AG09309 (cell line): Measurements from ENCODE around the gene ARHGEF17.

Source experiments
- DNase-seq: peaks from one replicate; pipeline ENCODE4 v3.0.0-alpha.2; 2010; ENCODE audit warnings: low read depth
- H3K4me3 ChIP-seq: 2 replicates; pipeline ENCODE4 v1.5.1; 2011; ENCODE audit warnings: mild to moderate bottlenecking, low read depth, low read length, moderate library complexity; ENCODE audit not compliant: control insufficient read depth
- CTCF ChIP-seq: IDR thresholded peaks from 2 replicates; pipeline ENCODE4 v1.5.1; 2011; ENCODE audit warnings: mild to moderate bottlenecking, low read depth, low read length, inconsistent platforms; ENCODE audit not compliant: insufficient read depth, control insufficient read depth; ENCODE audit errors: missing control alignments

Gene ARHGEF17

GRCh38 chr11:73340164-73340563 is 32.1 kb downstream of the ARHGEF17 start:
- no peak overlapping the region for H3K4me3 ChIP-seq
- TF ChIP-seq CTCF, result no peak
- DNase-seq, result no peak

- H3K4me3 ChIP-seq, result no peak overlapping the region
- no peak for TF ChIP-seq CTCF
- no peak for DNase-seq
These were observed 34.6 kb downstream of the ARHGEF17 start for GRCh38 chr11:73342633-73343032.

GRCh38 chr11:73343076-73343873 is 35.2 kb downstream of the ARHGEF17 start:
- no peak overlapping the region for H3K4me3 ChIP-seq
- TF ChIP-seq CTCF, result no peak
- DNase-seq, result no peak

- DNase-seq, result no peak
- no peak for TF ChIP-seq CTCF
These were observed 36.1 kb downstream of the ARHGEF17 start for GRCh38 chr11:73344191-73344607.

GRCh38 chr11:73345481-73346160 is 37.5 kb downstream of the ARHGEF17 start:
- TF ChIP-seq CTCF, result no peak
- no peak for DNase-seq
- H3K4me3 ChIP-seq, result no peak overlapping the region

More at GRCh38 chr11:73344191-73344607, 36.1 kb downstream of the ARHGEF17 start:
- no peak overlapping the region for H3K4me3 ChIP-seq

GRCh38 chr11:73346186-73346935 is 38.3 kb downstream of the ARHGEF17 start:
- no peak overlapping the region for H3K4me3 ChIP-seq
- TF ChIP-seq CTCF, result no peak
- no peak for DNase-seq
